Heart left ventricle (tissue), 13 donors: ENCODE data around the gene ZDHHC22.

Source experiments
- CTCF ChIP-seq, 12 donors: fragments of 200-600 bp; sonication (generic) in 4 of 12; IDR thresholded peaks; one replicate each; pipeline versions ENCODE4 v1.5.0 to v1.8.0; 2018 to 2022; ENCODE audit warnings: antibody characterized with exemption in 12 of 12, mild to moderate bottlenecking in 5 of 12
- POLR2A ChIP-seq, 2 donors: fragments of 450-650 bp; IDR thresholded peaks; one replicate each; pipeline ENCODE4 v1.6.1; 2017; ENCODE audit warnings: antibody characterized with exemption in 2 of 2, mild to moderate bottlenecking in 2 of 2, moderate library complexity in 2 of 2
- donor health status: ischemic (EF 13 %, LVEDD 7.1; RV severe dilation, severe dysfunction).
- donor health status: DM: no; HTN: yes; CAD: no.
- donor health status: DM: no; HTN: no; CAD: no.
- donor health status: ischemic (EF 25% LVEDD 6.9; RV normal size, moderate dysfunction).
- donor health status: ischemic (EF 25% LVEDD 5.7; RV mildly dilated, moderate dysfunction).
- donor health status: ischemic (EF 35%, LVEDD 5.7; RV mildly dilated, moderate dysfunction).
- donor health status: nonischemic (EF 11% LVEDD 7.7; RV severe dilation, severe dysfunction).
- donor health status: DM: yes; HTN: yes; CAD: no.
- donor health status: PGD.
- donor health status: ischemic (EF 29% LVEDD 5.4; RV normal size, mild dysfunction).
- donor health status: nonischemic (EF 23%, LVEDD 6.1; RV moderate dilation, normal function).

GRCh38 chr14:77091518-77091917 lies 50.1 kb downstream of the ZDHHC22 start:
- TF ChIP-seq POLR2A (IDR thresholded peaks at IDR 0.05) (no peak), CTCF (IDR thresholded peaks at IDR 0.05) (no peak)
